GM21786 (cell line): ENCODE data around the gene ABCC10.
"Not testable (repeated sequence)": the region's sequence is repeated elsewhere in the genome, so short reads cannot be mapped to it uniquely, and the experiment has no call there.

Experiments used
- ATAC-seq: cut with Tn5 transposase; IDR thresholded peaks from one replicate; pipeline ENCODE4 v1.9.1; 2021; ENCODE audit not compliant: unreplicated experiment

ABCC10 gene

GRCh38 chr6:43495409-43495941 lies 68.1 kb downstream of the ABCC10 start:
- no peak for ATAC-seq

DNA sequence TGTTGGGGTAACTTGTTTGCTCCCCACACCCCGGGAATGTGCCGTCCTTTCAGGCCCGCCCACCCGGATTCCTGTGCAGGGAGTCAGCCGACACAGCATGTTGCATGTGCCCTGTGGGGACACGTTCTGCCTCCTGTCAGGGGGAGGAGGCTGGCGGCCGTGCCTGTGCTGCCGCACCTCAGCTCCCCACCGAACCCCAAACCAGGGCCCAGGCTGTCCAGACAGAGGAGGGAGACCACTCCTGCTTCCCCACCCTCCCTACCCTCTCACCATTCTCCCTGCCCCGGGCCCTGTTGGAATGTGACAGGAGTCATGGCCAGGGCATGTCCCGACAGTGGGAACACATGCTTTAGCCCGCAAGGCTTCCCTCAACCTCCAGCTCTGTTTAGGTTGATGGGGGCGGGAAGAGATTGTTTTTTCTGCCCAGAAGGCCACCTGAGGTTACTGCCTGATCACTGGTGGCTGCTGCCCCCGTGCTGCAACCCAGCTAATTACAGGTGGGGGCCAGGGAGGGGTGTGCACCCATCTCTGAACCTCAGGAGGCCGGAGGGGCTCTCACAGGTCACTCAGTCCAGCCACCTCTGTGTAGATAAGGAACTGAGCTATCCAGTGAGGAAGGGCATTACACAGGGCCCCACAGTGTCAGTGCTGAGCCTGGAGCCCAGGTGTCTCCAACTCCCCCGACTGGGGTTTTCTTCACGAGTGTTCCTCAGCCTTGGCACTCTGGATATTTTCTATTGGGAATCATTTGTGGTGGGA lies 69.2 kb downstream of the ABCC10 start:
- no peak for ATAC-seq

DNA sequence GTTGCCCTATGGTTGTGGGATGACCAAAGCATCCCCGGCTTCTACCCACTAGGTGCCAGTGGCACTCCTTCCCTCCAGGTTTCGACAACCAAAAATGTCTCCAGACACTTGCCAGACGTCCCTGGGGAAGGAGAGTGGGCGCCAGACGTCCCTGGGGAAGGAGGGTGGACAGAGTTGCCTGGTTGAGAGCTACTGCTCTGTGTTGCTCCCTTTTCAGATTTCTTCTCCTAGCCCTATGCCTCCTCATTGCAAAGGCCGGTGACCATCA lies 69.7 kb downstream of the ABCC10 start:
- ATAC-seq, result no peak

DNA sequence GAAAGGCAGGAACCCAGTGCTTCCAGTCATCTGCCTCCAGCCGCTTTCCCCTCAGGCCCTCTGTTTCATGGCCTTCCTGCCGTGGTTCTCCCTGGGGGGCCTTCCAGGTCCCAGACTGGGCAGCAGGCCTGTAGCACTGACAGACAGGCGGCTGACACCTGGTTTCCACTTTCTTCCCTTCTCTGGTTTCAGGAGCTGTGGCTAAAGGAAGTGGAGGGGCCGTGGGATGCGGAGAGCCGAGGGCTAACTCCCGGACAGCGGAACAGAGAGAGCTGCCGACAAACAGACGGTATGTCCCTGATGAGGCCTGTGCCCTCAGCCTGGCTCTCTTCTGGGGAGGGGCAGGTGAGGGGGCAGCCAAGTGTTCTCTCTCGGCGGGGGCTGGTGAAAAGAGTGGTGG lies 70.3 kb downstream of the ABCC10 start:
- ATAC-seq, result no peak

GRCh38 chr6:43498291-43498690 lies 71.0 kb downstream of the ABCC10 start:
- not testable (repeated sequence) for ATAC-seq

DNA sequence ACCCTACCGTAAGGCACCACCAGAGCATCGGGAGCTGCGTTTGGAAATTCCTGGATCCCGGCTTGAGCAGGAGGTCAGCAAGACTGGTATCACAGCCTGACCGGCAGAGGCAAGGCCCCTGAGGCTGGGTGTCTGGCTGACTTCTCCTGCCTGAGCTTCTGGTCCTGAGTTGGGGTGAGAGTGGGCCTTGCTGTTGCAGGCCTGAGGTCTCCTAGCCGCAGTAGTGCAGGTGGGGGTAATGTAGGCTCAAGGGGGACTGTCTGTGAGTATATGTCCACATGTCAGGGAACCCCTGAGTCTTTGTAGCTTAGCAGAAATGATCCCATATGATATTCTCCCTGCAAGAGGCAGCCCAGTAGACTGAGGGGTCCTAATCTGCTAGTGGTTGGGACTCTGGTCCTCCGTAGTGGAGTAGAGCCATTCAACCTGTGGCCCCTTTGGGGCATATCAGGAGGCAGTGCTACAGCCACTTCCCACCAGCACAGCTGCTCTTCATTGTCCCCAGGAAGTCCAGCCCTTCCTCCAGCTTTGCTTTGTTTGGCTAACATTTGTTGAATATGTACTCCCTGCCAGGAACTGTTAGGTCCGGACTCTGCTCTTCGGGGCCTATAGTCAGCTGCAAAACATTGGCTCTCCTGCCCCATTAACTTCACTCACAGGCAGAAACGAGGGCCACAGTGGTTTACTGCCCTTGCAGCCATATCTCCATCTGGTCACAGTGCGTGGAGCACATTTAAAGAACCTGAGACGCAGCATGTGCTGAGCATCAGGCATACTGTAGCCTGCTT lies 71.9 kb downstream of the ABCC10 start:
- ATAC-seq, result no peak
